GM12878 (cell line): ENCODE results near the gene RUNDC1. TPM values are rescaled to one million over a fixed set of nuclear protein-coding genes. Genes with fewer than 3 reads are reported as not detected.

ENCODE experiments used
- ATAC-seq: fragments of 200-7000 bp; cut with Tn5 transposase; 3 replicates; pipeline ENCODE4 v1.9.1; 2020; ENCODE audit warnings: mild to moderate bottlenecking, moderate library complexity
- BruUV-seq: library from RNA; stranded (reverse); fragments of 400-500 nt; replicated peaks from 2 replicates; lab custom pipeline; 2021; lab: Mats Ljungman, UMichigan
- CTCF ChIA-PET: fragments of 300-600 bp; sonication (Branson Sonifier 250); formaldehyde crosslinking; extraction: SDS; loops from one replicate; lab custom pipeline; 2021; ENCODE audit warnings: inconsistent platforms; lab: Yijun Ruan, JAX
- POLR2A ChIA-PET: fragments of 350-600 bp; formaldehyde crosslinking; extraction: SDS; loops from one replicate; lab custom pipeline; 2021; ENCODE audit warnings: inconsistent platforms; lab: Charles Lee
- RAD21 ChIA-PET: fragments of 300-600 bp; sonication (Branson Sonifier 250); formaldehyde crosslinking; loops from one replicate; lab custom pipeline; 2023; ENCODE audit warnings: antibody characterized with exemption; ENCODE audit not compliant: unreplicated experiment; lab: Charles Lee
- SMC1A ChIA-PET: fragments of 300-600 bp; sonication (Branson Sonifier 250); formaldehyde crosslinking; loops from one replicate; lab custom pipeline; 2023; ENCODE audit not compliant: unreplicated experiment, uncharacterized antibody; lab: Charles Lee
- DNase-seq: peaks from one replicate; pipeline ENCODE4 v3.0.0-alpha.2; 2011; ENCODE audit warnings: low read depth, low spot score
- FAIRE-seq: peaks from 3 replicates; lab custom pipeline; 2011; peaks lifted over from hg19 to GRCh38; lab: Jason Lieb, UNC
- H2AFZ ChIP-seq: 2 replicates; pipeline ENCODE4 v1.6.0; 2011; ENCODE audit warnings: low read depth, low read length, control low read depth; ENCODE audit not compliant: control insufficient read depth
- H3K27ac ChIP-seq: 2 replicates; pipeline ENCODE4 v1.5.1; 2011; ENCODE audit warnings: control low read depth; ENCODE audit not compliant: control insufficient read depth, insufficient read depth
- H3K27me3 ChIP-seq, 2 experiments: replicated peaks in 1 of 2; 2 replicates each; pipeline versions ENCODE4 v1.6.0 to v1.6.1; 2011; ENCODE audit warnings: low read length in 1 of 2; ENCODE audit not compliant: control insufficient read depth in 2 of 2, insufficient read depth in 2 of 2
- H3K36me3 ChIP-seq, 2 experiments: 2 replicates each; pipeline ENCODE4 v1.5.1; 2011; ENCODE audit warnings: low read length in 1 of 2; ENCODE audit not compliant: control insufficient read depth in 2 of 2, insufficient read depth in 2 of 2
- H3K4me1 ChIP-seq: 2 replicates; pipeline ENCODE4 v1.6.1; 2011; ENCODE audit warnings: mild to moderate bottlenecking, low read length, moderate library complexity, mixed read lengths; ENCODE audit not compliant: control insufficient read depth, insufficient read depth
- H3K4me2 ChIP-seq: 2 replicates; pipeline ENCODE4 v1.6.0; 2011; ENCODE audit warnings: control low read depth; ENCODE audit not compliant: control insufficient read depth, insufficient read depth
- H3K4me3 ChIP-seq: fragments of 200-600 bp; sonication (generic); 2 replicates; pipeline ENCODE4 v1.5.1; 2016
- H3K79me2 ChIP-seq: 2 replicates; pipeline ENCODE4 v1.6.0; 2011; ENCODE audit warnings: low read length; ENCODE audit not compliant: control insufficient read depth, insufficient read depth
- H3K9ac ChIP-seq: 2 replicates; pipeline ENCODE4 v1.8.0; 2011; ENCODE audit warnings: low read length, control low read depth, mixed read lengths; ENCODE audit not compliant: control insufficient read depth, insufficient read depth
- H3K9me3 ChIP-seq: replicated peaks from 3 replicates; pipeline ENCODE4 v1.5.1; 2011; ENCODE audit warnings: mild to moderate bottlenecking, low read length; ENCODE audit not compliant: control insufficient read depth, insufficient read depth
- H4K20me1 ChIP-seq: 2 replicates; pipeline ENCODE4 v1.6.0; 2011; ENCODE audit not compliant: control insufficient read depth, insufficient read depth
- EED ChIP-seq: sonication (generic); IDR thresholded peaks from 2 replicates; pipeline ENCODE4 v1.6.1; 2016; ENCODE audit warnings: antibody characterized with exemption, low read depth
- ESRRA ChIP-seq: IDR thresholded peaks from 2 replicates; pipeline ENCODE4 v1.6.1; 2012; ENCODE audit warnings: mild to moderate bottlenecking, low read length, improper control_type of control experiment
- NFYA ChIP-seq: IDR thresholded peaks from 2 replicates; pipeline ENCODE4 v1.6.1; 2011; ENCODE audit warnings: low read depth, mild to moderate bottlenecking, low read length, improper control_type of control experiment, borderline replicate concordance
- PAX5 ChIP-seq: IDR thresholded peaks from 2 replicates; pipeline ENCODE4 v1.6.1; 2011; ENCODE audit warnings: low read depth, low read length, borderline replicate concordance
- SREBF1 ChIP-seq: IDR thresholded peaks from 2 replicates; pipeline ENCODE4 v1.6.1; 2012; ENCODE audit warnings: mild to moderate bottlenecking, low read length
- TCF12 ChIP-seq: IDR thresholded peaks from 2 replicates; pipeline ENCODE4 v1.6.1; 2011; ENCODE audit warnings: low read depth, mild to moderate bottlenecking, low read length
- ZNF217 ChIP-seq: fragments of 450-650 bp; IDR thresholded peaks from 2 replicates; pipeline ENCODE4 v1.6.1; 2017; ENCODE audit warnings: antibody characterized with exemption, mild to moderate bottlenecking
- ZSCAN29 ChIP-seq: fragments of 450-650 bp; IDR thresholded peaks from 2 replicates; pipeline ENCODE4 v1.6.1; 2017; ENCODE audit warnings: mild to moderate bottlenecking, moderate library complexity
- WGBS: methylation state at CpG from one replicate; pipeline ENCODE4 v1.1.6; 2016; ENCODE audit warnings: low lambda C conversion rate; ENCODE audit not compliant: insufficient replicate concordance, insufficient coverage; ENCODE audit errors: missing lambda C conversion rate; 5-methylcytosine and 5-hydroxymethylcytosine counted together
- in situ Hi-C: fragments of 300-500 bp; cut with MboI; formaldehyde crosslinking; loops from 9 replicates; pipeline ENCODE4 v1.14.3; 2018; ENCODE audit warnings: mixed read lengths
- intact Hi-C: fragments of 100-400 bp; cut with micrococcal nuclease; formaldehyde crosslinking; loops from one replicate; pipeline ENCODE4 v1.14.2; 2022; ENCODE audit not compliant: unreplicated experiment
- polyA plus RNA-seq, 11 experiments: library from polyadenylated mRNA; depleted of rRNA in 4 of 11; unstranded in 6 of 11; stranded (reverse) in 5 of 11; fragments of >200 nt; fragmentation: Nextera tagmentation in 4 of 11; fragmentation: Illumina TruSeq in 1 of 11; extraction: Ambion mirVana in 4 of 11; extraction: Trizol in 1 of 11; gene quantifications; 1 replicate in 1 of 11; 2 replicates in 10 of 11; pipeline versions ENCODE4 v1.2.1 to v1.2.3, GENCODE V29; 2011 to 2016; ENCODE audit warnings: inconsistent platforms in 2 of 11, missing spikeins in 2 of 11, low read depth in 1 of 11
- total RNA-seq, 4 experiments: library from RNA; depleted of rRNA in 3 of 4; stranded (reverse); fragments of >200 nt in 3 of 4; fragmentation: Illumina TruSeq in 1 of 4; extraction: Trizol in 1 of 4; gene quantifications; 2 replicates each; pipeline versions ENCODE4 v1.2.1 to v1.2.3, GENCODE V29; 2013 to 2021
- TF ChIP-seq, protein P1 (sequence below): IDR thresholded peaks from 2 replicates; pipeline ENCODE4 v1.6.1; 2012; ENCODE audit warnings: low read length, inconsistent platforms

The RUNDC1 gene
- total and polyA plus RNA-seq, 10 of the 15 experiments (the other 5 are each of a cell fraction or from before 2014, with no cell fraction given), result 2.9 to 15.6 (median 8.2) TPM

- no TSS peak for BruUV-seq
- ChIA-PET SMC1A (no interaction called here), RAD21 (no interaction called here), POLR2A (no interaction called here), CTCF (no interaction called here)
- no peak for DNase-seq
- Histone ChIP-seq H3K79me2 (no peaks in the 10 kb centered on the region), H3K9me3 (no peaks in the 10 kb centered on the region), H3K4me1 (no peaks in the 10 kb centered on the region), H4K20me1 (no peaks in the 10 kb centered on the region), H3K27me3 (no peaks in the 10 kb centered on the region), H2AFZ (no peak overlapping the region), H3K9ac (no peak overlapping the region), H3K4me3 (no peak overlapping the region), H3K27ac (no peak overlapping the region), H3K36me3 (no peaks in the 10 kb centered on the region), H3K4me2 (no peak overlapping the region)
- WGBS, result 62% methylated on average over 6 of the region's 6 CpGs
- no peak for ATAC-seq
- FAIRE-seq, result no peak
- in situ Hi-C loops, result no loop called here
- TF ChIP-seq ZNF217 (no peak), PAX5 (no peak), SREBF1 (no peak), NFYA (no peak), TCF12 (no peak), EED (no peak), ZSCAN29 (no peak), ESRRA (no peak)
- TF ChIP-seq, protein P1, sequence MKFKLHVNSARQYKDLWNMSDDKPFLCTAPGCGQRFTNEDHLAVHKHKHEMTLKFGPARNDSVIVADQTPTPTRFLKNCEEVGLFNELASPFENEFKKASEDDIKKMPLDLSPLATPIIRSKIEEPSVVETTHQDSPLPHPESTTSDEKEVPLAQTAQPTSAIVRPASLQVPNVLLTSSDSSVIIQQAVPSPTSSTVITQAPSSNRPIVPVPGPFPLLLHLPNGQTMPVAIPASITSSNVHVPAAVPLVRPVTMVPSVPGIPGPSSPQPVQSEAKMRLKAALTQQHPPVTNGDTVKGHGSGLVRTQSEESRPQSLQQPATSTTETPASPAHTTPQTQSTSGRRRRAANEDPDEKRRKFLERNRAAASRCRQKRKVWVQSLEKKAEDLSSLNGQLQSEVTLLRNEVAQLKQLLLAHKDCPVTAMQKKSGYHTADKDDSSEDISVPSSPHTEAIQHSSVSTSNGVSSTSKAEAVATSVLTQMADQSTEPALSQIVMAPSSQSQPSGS, result no peak
- intact Hi-C loops, result no loop called here
Measured at GRCh38 chr17:43030137-43030767, 49.9 kb downstream of the RUNDC1 start.
